Measurements from ENCODE around the gene PRRX2. TPM values are rescaled to one million over a fixed set of nuclear protein-coding genes. Genes with fewer than 3 reads are reported as not detected.

PRRX2 gene
- total RNA-seq, 1 donor from 2014 or later: 1.1 TPM

- peak; percentile 55 for DNase-seq
- Histone ChIP-seq H3K4me3 (no peak overlapping the region), H3K36me3 (no peaks in the 10 kb centered on the region), H3K27ac (no peak overlapping the region), H3K27me3 (peaks cover 11% of the 10 kb centered on the region), H3K9me3 (no peaks in the 10 kb centered on the region), H3K4me1 (no peaks in the 10 kb centered on the region)
- no peak for TF ChIP-seq CTCF (IDR thresholded peaks at IDR 0.05)
- no peak for ATAC-seq
- intact Hi-C loops (cut with DNase I): no loop called here
These were observed 8.2 kb downstream of the PRRX2 start for GRCh38 chr9:129673602-129674001.

GRCh38 chr9:129674229-129674628 lies 8.8 kb downstream of the PRRX2 start:
- peaks cover 16% of the 10 kb centered on the region for H3K27me3 ChIP-seq
- no peaks in the 10 kb centered on the region for H3K4me1 ChIP-seq
- no peaks in the 10 kb centered on the region for H3K9me3 ChIP-seq
- no peak for ATAC-seq
- H3K4me3 ChIP-seq: no peak overlapping the region
- no peaks in the 10 kb centered on the region for H3K36me3 ChIP-seq
- no peak overlapping the region for H3K27ac ChIP-seq
- no peak for TF ChIP-seq CTCF (IDR thresholded peaks at IDR 0.05)
- DNase-seq: no peak
- intact Hi-C loops (cut with DNase I): no loop called here

- ATAC-seq: no peak
- Histone ChIP-seq H3K4me3 (no peak overlapping the region), H3K9me3 (no peaks in the 10 kb centered on the region), H3K27me3 (peaks cover 22% of the 10 kb centered on the region), H3K4me1 (no peaks in the 10 kb centered on the region), H3K27ac (no peak overlapping the region), H3K36me3 (no peaks in the 10 kb centered on the region)
- intact Hi-C loops (cut with DNase I): no loop called here
- no peak for DNase-seq
- no peak for TF ChIP-seq CTCF (IDR thresholded peaks at IDR 0.05)
These were observed 10.2 kb downstream of the PRRX2 start for GRCh38 chr9:129675620-129676019.

GRCh38 chr9:129676287-129676686 lies 10.8 kb downstream of the PRRX2 start:
- Histone ChIP-seq H3K27me3 (peaks cover 22% of the 10 kb centered on the region), H3K36me3 (no peaks in the 10 kb centered on the region), H3K9me3 (no peaks in the 10 kb centered on the region), H3K27ac (no peak overlapping the region), H3K4me1 (no peaks in the 10 kb centered on the region), H3K4me3 (no peak overlapping the region)
- ATAC-seq: no peak
- DNase-seq: no peak
- intact Hi-C loops (cut with DNase I): no loop called here
- TF ChIP-seq CTCF (IDR thresholded peaks at IDR 0.05): no peak

GRCh38 chr9:129676975-129677374 lies 11.5 kb downstream of the PRRX2 start:
- no peak overlapping the region for H3K4me3 ChIP-seq
- ATAC-seq: no peak

More at GRCh38 chr9:129676975-129677374, 11.5 kb downstream of the PRRX2 start:
- no peak for DNase-seq
- Histone ChIP-seq H3K27me3 (peaks cover 22% of the 10 kb centered on the region), H3K4me1 (no peaks in the 10 kb centered on the region), H3K9me3 (no peaks in the 10 kb centered on the region), H3K36me3 (no peaks in the 10 kb centered on the region), H3K27ac (no peak overlapping the region)
- TF ChIP-seq CTCF (IDR thresholded peaks at IDR 0.05): no peak
- intact Hi-C loops (cut with DNase I): no loop called here
